IMR-90 (cell line): ENCODE results near the gene P2RY2. TPM values are rescaled to one million over a fixed set of nuclear protein-coding genes. Genes with fewer than 3 reads are reported as not detected.
A peak's percentile ranks its signal among the peaks of the same experiment; 100 is the strongest.

ENCODE experiments used
- ATAC-seq: fragments of 200-7000 bp; cut with Tn5 transposase; 2 replicates; pipeline ENCODE4 v1.9.1; 2020; ENCODE audit warnings: low read depth, mild to moderate bottlenecking, moderate library complexity
- BruUV-seq: library from RNA; stranded (reverse); fragments of 400-500 nt; replicated peaks from 2 replicates; lab custom pipeline; 2021; lab: Mats Ljungman, UMichigan
- CTCF ChIA-PET: fragments of 300-600 bp; formaldehyde crosslinking; extraction: SDS; loops from one replicate; lab custom pipeline; 2021; ENCODE audit warnings: antibody characterized with exemption; lab: Yijun Ruan, JAX
- POLR2A ChIA-PET: fragments of 300-600 bp; sonication (Branson Sonifier 250); formaldehyde crosslinking; loops from one replicate; lab custom pipeline; 2022; ENCODE audit warnings: antibody characterized with exemption; ENCODE audit not compliant: unreplicated experiment; lab: Charles Lee
- DNase-seq: peaks from one replicate; pipeline ENCODE4 v3.0.0; 2013
- H2AFZ ChIP-seq: replicated peaks from 2 replicates; pipeline ENCODE3; 2013; ENCODE audit warnings: low read length, mild to moderate bottlenecking; ENCODE audit not compliant: poor library complexity
- H2AK5ac ChIP-seq: 2 replicates; pipeline ENCODE4 v1.6.1; 2013; ENCODE audit warnings: low read depth, low read length, inconsistent platforms
- H2AK9ac ChIP-seq: replicated peaks from 2 replicates; pipeline ENCODE3; 2013; ENCODE audit warnings: mild to moderate bottlenecking, low read depth, low read length, moderate library complexity; ENCODE audit not compliant: poor library complexity
- H2BK120ac ChIP-seq: 2 replicates; pipeline ENCODE4 v1.6.1; 2013; ENCODE audit warnings: low read depth, low read length, inconsistent platforms
- H2BK15ac ChIP-seq: 3 replicates; pipeline ENCODE4 v1.6.1; 2013; ENCODE audit warnings: low read depth, low read length, inconsistent platforms
- H2BK20ac ChIP-seq: 2 replicates; pipeline ENCODE4 v1.6.1; 2013; ENCODE audit warnings: low read depth, mild to moderate bottlenecking, inconsistent platforms, low read length, moderate library complexity
- H2BK5ac ChIP-seq: 2 replicates; pipeline ENCODE4 v1.6.1; 2013; ENCODE audit warnings: mild to moderate bottlenecking, low read depth, low read length, inconsistent platforms; ENCODE audit not compliant: poor library complexity, severe bottlenecking
- H3K14ac ChIP-seq: replicated peaks from 2 replicates; pipeline ENCODE4 v1.6.1; 2013; ENCODE audit warnings: low read depth, low read length, inconsistent platforms
- H3K18ac ChIP-seq: 2 replicates; pipeline ENCODE4 v1.6.1; 2013; ENCODE audit warnings: low read depth, low read length, control low read depth
- H3K23ac ChIP-seq: 2 replicates; pipeline ENCODE4 v1.6.1; 2013; ENCODE audit warnings: low read depth, low read length, inconsistent platforms
- H3K27ac ChIP-seq: 2 replicates; pipeline ENCODE4 v1.5.1; 2013; ENCODE audit warnings: mild to moderate bottlenecking, control low read depth, low read length; ENCODE audit not compliant: insufficient read depth
- H3K27me3 ChIP-seq: 2 replicates; pipeline ENCODE4 v1.6.1; 2013; ENCODE audit warnings: low read length; ENCODE audit not compliant: control insufficient read depth, insufficient read depth
- H3K36me3 ChIP-seq: 2 replicates; pipeline ENCODE4 v1.6.1; 2013; ENCODE audit warnings: low read length, mixed read lengths; ENCODE audit not compliant: control insufficient read depth, insufficient read depth
- H3K4ac ChIP-seq: 2 replicates; pipeline ENCODE4 v1.6.1; 2013; ENCODE audit warnings: low read depth, low read length, inconsistent platforms
- H3K4me1 ChIP-seq: 2 replicates; pipeline ENCODE4 v1.6.1; 2013; ENCODE audit warnings: low read length, mixed read lengths; ENCODE audit not compliant: control insufficient read depth, insufficient read depth
- H3K4me2 ChIP-seq: 2 replicates; pipeline ENCODE4 v1.6.1; 2013; ENCODE audit warnings: low read depth, mild to moderate bottlenecking, control low read depth, low read length, moderate library complexity
- H3K4me3 ChIP-seq: 2 replicates; pipeline ENCODE4 v1.5.1; 2013; ENCODE audit warnings: low read depth, mild to moderate bottlenecking, control low read depth, low read length, moderate library complexity; ENCODE audit not compliant: insufficient read depth
- H3K56ac ChIP-seq: 2 replicates; pipeline ENCODE4 v1.6.1; 2013; ENCODE audit warnings: low read length, inconsistent platforms; ENCODE audit not compliant: insufficient read depth; ENCODE audit errors: extremely low read depth
- H3K79me1 ChIP-seq, 2 experiments: 2 replicates each; pipeline ENCODE4 v1.6.1; 2013; ENCODE audit warnings: low read length in 2 of 2, inconsistent platforms in 1 of 2, low read depth in 1 of 2
- H3K9ac ChIP-seq: 2 replicates; pipeline ENCODE4 v1.6.1; 2013; ENCODE audit warnings: low read depth, low read length, control low read depth
- H3K9me1 ChIP-seq: 2 replicates; pipeline ENCODE4 v1.6.1; 2013; ENCODE audit warnings: low read length, inconsistent platforms; ENCODE audit not compliant: insufficient read depth
- H3K9me3 ChIP-seq: 2 replicates; pipeline ENCODE4 v1.6.1; 2013; ENCODE audit warnings: low read length; ENCODE audit not compliant: control insufficient read depth, insufficient read depth
- H4K20me1 ChIP-seq: 2 replicates; pipeline ENCODE4 v1.6.1; 2013; ENCODE audit warnings: low read length, inconsistent platforms; ENCODE audit not compliant: insufficient read depth
- H4K5ac ChIP-seq: 2 replicates; pipeline ENCODE4 v1.6.1; 2013; ENCODE audit warnings: mild to moderate bottlenecking, low read depth, low read length, control low read depth
- H4K8ac ChIP-seq, 2 experiments: 2 replicates each; pipeline ENCODE4 v1.6.1; 2013; ENCODE audit warnings: low read depth in 2 of 2, low read length in 2 of 2, control low read depth in 1 of 2, inconsistent platforms in 1 of 2
- H4K91ac ChIP-seq: 2 replicates; pipeline ENCODE4 v1.6.1; 2013; ENCODE audit warnings: low read depth, low read length, inconsistent platforms; ENCODE audit not compliant: insufficient read depth
- BHLHE40 ChIP-seq: fragments of 150-350 bp; IDR thresholded peaks from 2 replicates; pipeline ENCODE4 v1.6.1; 2016; ENCODE audit warnings: mild to moderate bottlenecking, low read depth, low read length
- MAFK ChIP-seq: IDR thresholded peaks from 2 replicates; pipeline ENCODE4 v1.6.1; 2012; ENCODE audit warnings: low read depth, low read length, improper control_type of control experiment
- MAZ ChIP-seq: IDR thresholded peaks from 2 replicates; pipeline ENCODE4 v1.6.1; 2012; ENCODE audit warnings: low read depth, mild to moderate bottlenecking, low read length, improper control_type of control experiment, moderate library complexity, borderline replicate concordance
- MXI1 ChIP-seq: IDR thresholded peaks from 2 replicates; pipeline ENCODE4 v1.6.1; 2012; ENCODE audit warnings: low read depth, mild to moderate bottlenecking, low read length, moderate library complexity, borderline replicate concordance
- RAD21 ChIP-seq: IDR thresholded peaks from 2 replicates; pipeline ENCODE4 v1.6.1; 2012; ENCODE audit warnings: low read length, improper control_type of control experiment
- SMC3 ChIP-seq: fragments of 150-350 bp; IDR thresholded peaks from 2 replicates; pipeline ENCODE4 v1.6.1; 2016; ENCODE audit warnings: low read depth, mild to moderate bottlenecking, antibody characterized with exemption, low read length, moderate library complexity
- WGBS, 2 experiments: methylation state at CpG; one replicate each; pipeline versions ENCODE4 v1.1.5 to v1.1.7; 2013; ENCODE audit warnings: missing lambda C conversion rate in 2 of 2; ENCODE audit not compliant: insufficient read length in 1 of 2; ENCODE audit errors: extremely low coverage in 2 of 2; 5-methylcytosine and 5-hydroxymethylcytosine counted together
- dilution Hi-C: fragments of 300-500 bp; cut with HindIII; formaldehyde crosslinking; loops from one replicate; pipeline ENCODE4 v1.14.3; 2018; ENCODE audit warnings: low sequenced_read_pairs; ENCODE audit not compliant: unreplicated experiment
- in situ Hi-C: fragments of 300-500 bp; cut with MboI; formaldehyde crosslinking; loops from 3 replicates; pipeline ENCODE4 v1.14.3; 2019; ENCODE audit warnings: low sequenced_read_pairs, inconsistent platforms, mixed read lengths
- intact Hi-C: fragments of 100-400 bp; cut with micrococcal nuclease; formaldehyde crosslinking; loops from 2 replicates; pipeline ENCODE4 v1.10.0; 2022
- polyA plus RNA-seq, 3 experiments: library from polyadenylated mRNA; depleted of rRNA; stranded (reverse); fragments of >200 nt; gene quantifications; 2 replicates each; pipeline ENCODE4 v1.2.3, GENCODE V29; 2012; ENCODE audit warnings: low replicate concordance in 1 of 3
- total RNA-seq: library from RNA; depleted of rRNA; stranded (reverse); fragments of >200 nt; gene quantifications from 2 replicates; pipeline ENCODE4 v1.2.3, GENCODE V29; 2012
- TF ChIP-seq, protein P1 (sequence below): conservative IDR thresholded peaks from 2 replicates; pipeline ENCODE4 v1.5.1; 2012; ENCODE audit warnings: mild to moderate bottlenecking, low read depth, low read length, improper control_type of control experiment
- TF ChIP-seq, protein P2 (sequence below): fragments of 150-350 bp; IDR thresholded peaks from 2 replicates; pipeline ENCODE4 v1.6.1; 2016; ENCODE audit warnings: low read depth, mild to moderate bottlenecking, low read length, moderate library complexity, borderline replicate concordance

P2RY2 gene
- total and polyA plus RNA-seq, 2 of the 4 experiments (the other 2 are of a cell fraction), result not detected

- Histone ChIP-seq H2BK120ac (no peak overlapping the region), H3K9me3 (no peaks in the 10 kb centered on the region), H2AK9ac (peak overlapping the region; percentile 20), H4K20me1 (no peaks in the 10 kb centered on the region), H3K4me1 (peaks cover 8% of the 10 kb centered on the region), H3K56ac (no peak overlapping the region), H2BK20ac (no peak overlapping the region), H2AFZ (no peak overlapping the region), H3K36me3 (no peaks in the 10 kb centered on the region), H3K23ac (no peak overlapping the region), H3K79me1 (no peaks in the 10 kb centered on the region), H2BK15ac (no peak overlapping the region), H4K91ac (no peak overlapping the region), H3K27me3 (no peaks in the 10 kb centered on the region; the same call in 1 of the 2 replicates), H4K5ac (no peak overlapping the region), H3K18ac (no peak overlapping the region), H3K4me3 (no peak overlapping the region), H2AK5ac (no peak overlapping the region), H3K9ac (no peak overlapping the region), H4K8ac (no peak overlapping the region), H2BK5ac (no peak overlapping the region), H3K4me2 (no peak overlapping the region), H3K14ac (no peak overlapping the region), H3K27ac (no peak overlapping the region), H3K9me1 (peaks cover 20% of the 10 kb centered on the region), H3K4ac (no peak overlapping the region)
- in situ Hi-C loops (no loop called here), intact Hi-C loops (no loop called here), dilution Hi-C loops (no loop called here)
- 13% methylated on average over 1 of the region's 3 CpGs; no CpG with 5 or more reads in 1 of the 2 experiments for WGBS, 2 experiments
- BruUV-seq, result no TSS peak
- CTCF ChIA-PET, result interaction anchor here (6.0 kb wide), 1 partner anchor 107 kb away, joined by 34 read pairs; no protein-coding TSS in a partner anchor
- DNase-seq, result no peak
- POLR2A ChIA-PET, result no interaction called here
- ATAC-seq, result no peak
- no peak for TF ChIP-seq SMC3
- TF ChIP-seq, protein P1, sequence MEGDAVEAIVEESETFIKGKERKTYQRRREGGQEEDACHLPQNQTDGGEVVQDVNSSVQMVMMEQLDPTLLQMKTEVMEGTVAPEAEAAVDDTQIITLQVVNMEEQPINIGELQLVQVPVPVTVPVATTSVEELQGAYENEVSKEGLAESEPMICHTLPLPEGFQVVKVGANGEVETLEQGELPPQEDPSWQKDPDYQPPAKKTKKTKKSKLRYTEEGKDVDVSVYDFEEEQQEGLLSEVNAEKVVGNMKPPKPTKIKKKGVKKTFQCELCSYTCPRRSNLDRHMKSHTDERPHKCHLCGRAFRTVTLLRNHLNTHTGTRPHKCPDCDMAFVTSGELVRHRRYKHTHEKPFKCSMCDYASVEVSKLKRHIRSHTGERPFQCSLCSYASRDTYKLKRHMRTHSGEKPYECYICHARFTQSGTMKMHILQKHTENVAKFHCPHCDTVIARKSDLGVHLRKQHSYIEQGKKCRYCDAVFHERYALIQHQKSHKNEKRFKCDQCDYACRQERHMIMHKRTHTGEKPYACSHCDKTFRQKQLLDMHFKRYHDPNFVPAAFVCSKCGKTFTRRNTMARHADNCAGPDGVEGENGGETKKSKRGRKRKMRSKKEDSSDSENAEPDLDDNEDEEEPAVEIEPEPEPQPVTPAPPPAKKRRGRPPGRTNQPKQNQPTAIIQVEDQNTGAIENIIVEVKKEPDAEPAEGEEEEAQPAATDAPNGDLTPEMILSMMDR, result no peak
- no peak for TF ChIP-seq MXI1
- TF ChIP-seq, protein P2, sequence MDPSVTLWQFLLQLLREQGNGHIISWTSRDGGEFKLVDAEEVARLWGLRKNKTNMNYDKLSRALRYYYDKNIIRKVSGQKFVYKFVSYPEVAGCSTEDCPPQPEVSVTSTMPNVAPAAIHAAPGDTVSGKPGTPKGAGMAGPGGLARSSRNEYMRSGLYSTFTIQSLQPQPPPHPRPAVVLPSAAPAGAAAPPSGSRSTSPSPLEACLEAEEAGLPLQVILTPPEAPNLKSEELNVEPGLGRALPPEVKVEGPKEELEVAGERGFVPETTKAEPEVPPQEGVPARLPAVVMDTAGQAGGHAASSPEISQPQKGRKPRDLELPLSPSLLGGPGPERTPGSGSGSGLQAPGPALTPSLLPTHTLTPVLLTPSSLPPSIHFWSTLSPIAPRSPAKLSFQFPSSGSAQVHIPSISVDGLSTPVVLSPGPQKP, result no peak
- no peak for TF ChIP-seq BHLHE40
- TF ChIP-seq MAFK, result no peak
- no peak for TF ChIP-seq MAZ
- TF ChIP-seq RAD21, result no peak
Observed at GRCh38 chr11:73182824-73183321, 35.2 kb upstream of the P2RY2 start.
